ENCODE measurements around the gene KCNMA1. TPM values are rescaled to one million over a fixed set of nuclear protein-coding genes. Genes with fewer than 3 reads are reported as not detected.

Gene KCNMA1
- total and polyA plus RNA-seq, 10 of the 15 experiments (the other 5 are each of a cell fraction or from before 2014, with no cell fraction given): 8.5 to 77.0 (median 21.3) TPM

GRCh38 chr10:77214799-77215198 is 422.8 kb downstream of the KCNMA1 start:
- SMC1A ChIA-PET (ENCODE audit: uncharacterized antibody, unreplicated experiment): interaction anchor here (1.4 kb wide), 1 partner anchor 23 kb away, joined by 3 read pairs; no protein-coding TSS in a partner anchor
- no peak overlapping the region for H3K4me2 ChIP-seq (ENCODE audit: control insufficient read depth, insufficient read depth)
- FAIRE-seq (no peak), DNase-seq (ENCODE audit: low read depth, low spot score) (no peak), ATAC-seq (no peak)
- intact Hi-C loops (cut with micrococcal nuclease; ENCODE audit: unreplicated experiment) (no loop called here), in situ Hi-C loops (cut with MboI) (no loop called here)
- TF ChIP-seq IRF3 (IDR thresholded peaks at IDR 0.05) (no peak), EGR1 (IDR thresholded peaks at IDR 0.05; ENCODE audit: borderline replicate concordance in 1 of 2, low read depth in 2 of 2, low read length in 2 of 2) (no peak), E2F8 (IDR thresholded peaks at IDR 0.05; ENCODE audit: low read depth, partially characterized antibody) (no peak), ZNF24 (IDR thresholded peaks at IDR 0.05) (no peak), MTA3 (IDR thresholded peaks at IDR 0.05; ENCODE audit: borderline replicate concordance, low read length) (no peak), ZBTB4 (CRISPR knock-in tag; IDR thresholded peaks at IDR 0.05) (no peak), KDM1A (IDR thresholded peaks at IDR 0.05; ENCODE audit: borderline replicate concordance) (no peak), SREBF1 (IDR thresholded peaks at IDR 0.05; ENCODE audit: low read length) (no peak), PRDM15 (CRISPR knock-in tag; IDR thresholded peaks at IDR 0.05) (no peak)
- no peak overlapping the region for H2AFZ ChIP-seq (ENCODE audit: control insufficient read depth, low read depth, low read length)
- no peaks in the 10 kb centered on the region for H3K27me3 ChIP-seq (replicated peaks in 1 of 2; ENCODE audit: control insufficient read depth in 2 of 2, insufficient read depth in 2 of 2, low read length in 1 of 2)
- CTCF ChIA-PET: no interaction called here
- no peaks in the 10 kb centered on the region for H4K20me1 ChIP-seq (ENCODE audit: control insufficient read depth, insufficient read depth)
- WGBS (ENCODE audit: insufficient coverage, insufficient replicate concordance, low lambda C conversion rate, missing lambda C conversion rate): 0% methylated on average over 1 of the region's 1 CpG
- POLR2A ChIA-PET: no interaction called here
- no peaks in the 10 kb centered on the region for H3K79me2 ChIP-seq (ENCODE audit: control insufficient read depth, insufficient read depth, low read length)
- no peak overlapping the region for H3K4me3 ChIP-seq
- RAD21 ChIA-PET (ENCODE audit: unreplicated experiment): no interaction called here
- H3K27ac ChIP-seq (ENCODE audit: control insufficient read depth, insufficient read depth): no peak overlapping the region
- no peaks in the 10 kb centered on the region for H3K36me3 ChIP-seq (ENCODE audit: control insufficient read depth in 2 of 2, insufficient read depth in 2 of 2, low read length in 1 of 2)
- no TSS peak for BruUV-seq (replicated peaks)
- H3K4me1 ChIP-seq (ENCODE audit: control insufficient read depth, insufficient read depth, low read length): no peaks in the 10 kb centered on the region
- H3K9me3 ChIP-seq (replicated peaks; ENCODE audit: control insufficient read depth, insufficient read depth, low read length): no peaks in the 10 kb centered on the region
- H3K9ac ChIP-seq (ENCODE audit: control insufficient read depth, insufficient read depth, low read length): no peak overlapping the region
